ENCODE results near the gene ZNF423.

ZNF423 gene

GRCh38 chr16:49596068-49596467, 259.8 kb downstream of the ZNF423 start:
- H3K27me3 ChIP-seq (replicated peaks; ENCODE audit: control insufficient read depth, insufficient read depth, low read length): no peaks in the 10 kb centered on the region
- no peaks in the 10 kb centered on the region for H3K36me3 ChIP-seq (ENCODE audit: control insufficient read depth, insufficient read depth, low read length)
- no peak for DNase-seq (ENCODE audit: extremely low read depth, insufficient read length)
- no peak overlapping the region for H3K4me3 ChIP-seq (replicated peaks; ENCODE audit: low read depth, low read length)
- no peak for TF ChIP-seq CTCF (IDR thresholded peaks at IDR 0.05; ENCODE audit: insufficient read depth, low read length, poor library complexity, severe bottlenecking)

GRCh38 chr16:49594685-49595498, 261.0 kb downstream of the ZNF423 start:
- no peaks in the 10 kb centered on the region for H3K36me3 ChIP-seq (ENCODE audit: control insufficient read depth, insufficient read depth, low read length)
- DNase-seq (ENCODE audit: extremely low read depth, insufficient read length): no peak
- H3K27me3 ChIP-seq (replicated peaks; ENCODE audit: control insufficient read depth, insufficient read depth, low read length): no peaks in the 10 kb centered on the region
- no peak for TF ChIP-seq CTCF (IDR thresholded peaks at IDR 0.05; ENCODE audit: insufficient read depth, low read length, poor library complexity, severe bottlenecking)
- no peak overlapping the region for H3K4me3 ChIP-seq (replicated peaks; ENCODE audit: low read depth, low read length)

- TF ChIP-seq CTCF (IDR thresholded peaks at IDR 0.05; ENCODE audit: insufficient read depth, low read length, poor library complexity, severe bottlenecking): no peak
- no peaks in the 10 kb centered on the region for H3K27me3 ChIP-seq (replicated peaks; ENCODE audit: control insufficient read depth, insufficient read depth, low read length)
- H3K4me3 ChIP-seq (replicated peaks; ENCODE audit: low read depth, low read length): no peak overlapping the region
- H3K36me3 ChIP-seq (ENCODE audit: control insufficient read depth, insufficient read depth, low read length): no peaks in the 10 kb centered on the region
- DNase-seq (ENCODE audit: extremely low read depth, insufficient read length): no peak
These were observed 261.8 kb downstream of the ZNF423 start for GRCh38 chr16:49594153-49594552.

GRCh38 chr16:49593424-49594040, 262.4 kb downstream of the ZNF423 start:
- no peaks in the 10 kb centered on the region for H3K27me3 ChIP-seq (replicated peaks; ENCODE audit: control insufficient read depth, insufficient read depth, low read length)
- H3K36me3 ChIP-seq (ENCODE audit: control insufficient read depth, insufficient read depth, low read length): no peaks in the 10 kb centered on the region
- no peak for TF ChIP-seq CTCF (IDR thresholded peaks at IDR 0.05; ENCODE audit: insufficient read depth, low read length, poor library complexity, severe bottlenecking)
- H3K4me3 ChIP-seq (replicated peaks; ENCODE audit: low read depth, low read length): no peak overlapping the region
- DNase-seq (ENCODE audit: extremely low read depth, insufficient read length): no peak

- TF ChIP-seq CTCF (IDR thresholded peaks at IDR 0.05; ENCODE audit: insufficient read depth, low read length, poor library complexity, severe bottlenecking): peak; percentile 78
- Histone ChIP-seq H3K36me3 (ENCODE audit: control insufficient read depth, insufficient read depth, low read length) (no peaks in the 10 kb centered on the region), H3K27me3 (replicated peaks; ENCODE audit: control insufficient read depth, insufficient read depth, low read length) (no peaks in the 10 kb centered on the region), H3K4me3 (replicated peaks; ENCODE audit: low read depth, low read length) (no peak overlapping the region)
- DNase-seq (ENCODE audit: extremely low read depth, insufficient read length): no peak
These were observed 263.1 kb downstream of the ZNF423 start for GRCh38 chr16:49592546-49593423.
